ENCODE data around the gene EPN1.

Gene EPN1

DNA sequence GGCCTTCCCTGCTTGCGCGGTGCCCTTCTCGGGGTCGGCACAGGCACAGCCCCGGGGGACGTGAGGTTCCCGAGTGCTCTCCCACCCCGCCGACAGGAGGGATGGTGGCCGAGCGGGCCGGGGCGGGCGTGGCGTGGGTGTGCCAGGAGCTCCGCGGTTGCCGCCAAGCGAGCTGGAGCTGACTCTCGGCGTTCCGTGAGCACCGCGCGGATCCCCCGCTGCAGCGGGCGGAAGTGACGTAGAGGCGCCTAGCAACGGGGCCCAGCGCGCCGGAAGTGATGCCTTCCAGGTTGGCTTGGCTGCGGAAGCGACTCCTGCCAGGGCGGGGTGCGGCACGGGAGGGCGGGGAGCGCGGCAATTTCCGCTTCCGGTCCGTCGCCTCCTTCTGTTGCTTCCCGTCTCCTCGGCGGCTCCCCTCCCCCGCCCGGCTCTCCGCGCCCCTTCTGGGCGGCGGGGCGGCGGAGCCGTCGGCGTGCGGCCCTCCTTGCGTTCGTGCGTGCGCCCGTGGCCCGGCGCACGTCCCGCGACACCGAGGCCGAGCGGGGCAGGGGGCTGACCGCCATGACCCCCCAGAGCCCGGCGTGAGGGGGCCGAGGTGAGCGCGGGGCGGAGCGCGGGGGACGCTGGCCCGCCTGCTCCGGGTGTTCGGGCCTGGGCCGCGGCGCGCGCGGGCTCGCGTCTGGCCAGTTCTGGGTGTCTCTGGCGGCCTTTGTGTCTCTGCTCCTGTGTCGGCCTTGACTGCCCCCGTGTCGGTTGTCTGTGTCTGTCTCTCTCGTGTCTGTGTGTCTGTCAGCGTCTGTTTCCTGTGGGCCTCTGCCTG lies at the start of gene EPN1:
TSS of gene EPN1 (plus strand) at position 386 of the 820 bp plus-strand sequence. CDS start 3,402 bp downstream, outside the sequence.
- peak; percentile 52 for FAIRE-seq

DNA sequence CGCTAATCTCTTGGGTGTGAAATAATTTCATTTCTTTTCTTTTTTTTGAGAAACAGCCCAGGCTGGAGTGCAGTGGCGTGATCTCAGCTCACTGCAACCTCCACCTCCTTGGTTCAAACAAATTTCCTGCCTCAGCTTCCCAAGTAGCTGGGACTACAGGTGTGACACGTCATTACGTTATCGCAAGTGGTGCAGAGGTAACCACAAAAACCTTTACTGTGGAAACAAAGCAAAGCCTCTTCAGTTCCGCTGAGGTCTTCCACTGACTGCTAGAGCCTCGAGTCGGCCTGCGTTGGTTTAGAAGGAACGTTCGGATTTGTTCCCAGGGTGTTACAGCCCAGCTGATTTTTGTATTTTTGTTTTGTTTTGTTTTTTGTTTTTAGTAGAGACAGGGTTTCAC lies 48.7 kb upstream of the EPN1 start:
- FAIRE-seq, result no peak

DNA sequence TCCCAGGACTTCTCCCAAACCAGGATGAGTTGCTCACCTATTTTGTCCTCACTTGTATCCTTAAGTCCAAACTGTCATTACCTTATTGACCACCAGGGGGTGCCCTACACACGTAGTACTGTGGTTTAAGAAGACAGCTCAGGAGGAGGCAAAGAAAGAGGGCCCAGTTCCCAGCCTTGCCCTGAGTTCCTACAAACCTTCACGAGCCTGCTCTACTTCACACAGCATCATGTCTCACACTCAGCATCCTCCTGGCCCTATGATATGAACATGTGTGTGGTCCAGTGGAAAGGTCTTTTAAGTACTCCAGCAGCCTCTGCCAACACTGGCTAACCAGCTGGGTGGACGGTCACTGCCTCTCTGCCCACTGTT lies 42.6 kb upstream of the EPN1 start:
- peak; percentile 6 for FAIRE-seq

DNA sequence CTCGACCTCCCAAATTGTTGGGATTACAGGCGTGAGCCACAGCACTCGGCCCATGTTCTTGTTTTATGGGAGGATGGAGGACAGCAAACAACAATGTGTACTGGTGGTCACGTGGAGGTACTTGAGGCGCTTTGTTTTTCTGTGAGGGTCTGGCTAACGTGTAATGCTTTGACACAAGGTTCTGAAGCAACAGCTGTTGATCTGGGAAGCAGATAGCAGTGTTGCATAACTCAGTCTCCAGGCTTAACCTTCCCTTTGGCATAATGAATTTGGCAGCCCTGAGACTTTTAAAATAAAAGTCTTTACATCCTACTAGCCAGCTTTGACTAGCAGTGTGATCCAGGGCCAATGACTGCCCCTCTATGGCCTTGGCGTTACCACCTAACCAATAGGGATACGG lies 41.2 kb upstream of the EPN1 start:
- FAIRE-seq, result no peak

DNA sequence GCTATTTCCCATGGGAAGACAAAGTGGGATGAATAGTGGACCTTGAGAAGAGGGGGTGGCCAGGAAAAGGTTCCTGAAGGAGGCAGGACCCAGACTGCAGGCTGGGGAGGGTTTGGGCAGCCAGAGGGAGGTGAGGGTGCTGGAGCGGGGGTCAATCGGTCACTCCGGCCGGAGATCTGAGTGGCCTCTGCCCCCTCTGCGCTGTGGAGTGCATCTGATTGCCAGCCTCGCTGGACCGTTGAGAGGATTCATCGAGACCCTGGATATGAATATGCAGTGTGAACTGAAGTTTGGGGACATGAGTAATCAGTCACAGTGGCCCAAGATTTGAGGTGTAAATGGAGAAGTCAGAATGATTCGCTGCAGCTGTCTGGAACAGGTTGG lies 39.7 kb upstream of the EPN1 start:
- no peak for FAIRE-seq

DNA sequence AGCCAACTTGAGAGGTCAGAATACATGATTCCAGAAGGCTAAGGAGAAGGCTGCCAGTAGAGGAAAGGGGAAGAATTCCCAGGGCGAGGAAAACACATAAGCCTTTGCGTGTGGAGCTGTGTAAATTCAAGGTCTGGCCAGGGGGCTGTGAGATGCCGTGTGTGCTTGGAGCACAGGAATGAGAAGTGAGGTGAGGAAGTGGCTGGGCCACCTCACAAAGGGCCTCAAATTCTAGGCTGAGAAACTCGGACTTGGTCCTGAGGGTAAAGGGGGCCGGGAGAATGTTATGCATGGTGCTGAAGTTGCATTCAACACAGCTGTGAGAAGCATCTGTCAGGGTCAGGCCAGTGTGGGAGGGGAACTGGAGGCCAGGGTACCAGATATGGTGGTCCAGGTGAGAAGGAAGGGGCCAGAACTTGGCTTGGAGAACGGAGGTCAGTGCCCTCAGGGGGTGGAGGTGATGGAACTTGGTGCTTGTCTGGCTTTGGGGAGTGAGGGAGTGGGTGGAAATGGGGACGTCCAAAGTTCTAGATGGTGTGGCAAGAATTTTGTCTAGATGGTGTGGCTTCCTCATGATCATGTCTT lies 39.1 kb upstream of the EPN1 start:
- no peak for FAIRE-seq

DNA sequence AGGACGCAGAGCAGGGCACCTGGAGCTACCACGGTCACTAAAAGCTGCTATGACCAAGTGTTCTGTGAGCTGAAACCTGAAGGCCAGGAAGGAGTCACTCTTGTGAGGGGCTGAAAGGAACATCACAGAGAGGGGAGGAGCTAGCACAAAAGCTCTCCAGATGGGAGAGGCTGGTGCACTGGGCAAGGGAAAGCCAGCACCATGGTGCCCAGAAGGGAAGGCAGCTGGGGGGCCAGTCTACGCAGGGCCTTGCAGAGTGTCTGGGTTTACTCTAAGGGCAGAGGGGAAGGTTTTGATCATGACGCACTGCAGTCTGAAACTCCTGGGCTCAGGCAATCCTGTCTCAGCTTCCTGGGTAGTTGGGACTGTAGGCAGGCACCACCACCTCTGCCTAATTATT lies 38.3 kb upstream of the EPN1 start:
- no peak for FAIRE-seq

DNA sequence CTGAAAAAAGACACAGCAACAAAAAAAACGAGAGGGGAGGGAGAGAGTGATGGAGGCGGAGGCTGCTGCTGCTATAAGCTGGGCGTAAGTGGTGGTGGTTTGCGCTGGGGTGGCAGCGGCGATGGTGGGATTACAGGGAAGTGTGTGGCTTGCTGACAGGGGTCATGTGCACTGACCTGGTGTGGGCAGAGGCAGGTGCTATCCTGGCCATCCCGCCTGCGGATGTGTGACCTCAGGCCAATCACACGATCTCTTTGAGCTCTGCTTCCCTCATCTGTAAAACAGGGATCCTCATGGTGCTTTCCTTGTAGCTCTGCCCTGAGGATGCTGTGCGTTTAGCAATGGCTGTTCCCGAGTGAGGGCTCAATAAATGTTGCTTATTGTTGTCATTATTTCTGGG lies 37.5 kb upstream of the EPN1 start:
- FAIRE-seq, result no peak

DNA sequence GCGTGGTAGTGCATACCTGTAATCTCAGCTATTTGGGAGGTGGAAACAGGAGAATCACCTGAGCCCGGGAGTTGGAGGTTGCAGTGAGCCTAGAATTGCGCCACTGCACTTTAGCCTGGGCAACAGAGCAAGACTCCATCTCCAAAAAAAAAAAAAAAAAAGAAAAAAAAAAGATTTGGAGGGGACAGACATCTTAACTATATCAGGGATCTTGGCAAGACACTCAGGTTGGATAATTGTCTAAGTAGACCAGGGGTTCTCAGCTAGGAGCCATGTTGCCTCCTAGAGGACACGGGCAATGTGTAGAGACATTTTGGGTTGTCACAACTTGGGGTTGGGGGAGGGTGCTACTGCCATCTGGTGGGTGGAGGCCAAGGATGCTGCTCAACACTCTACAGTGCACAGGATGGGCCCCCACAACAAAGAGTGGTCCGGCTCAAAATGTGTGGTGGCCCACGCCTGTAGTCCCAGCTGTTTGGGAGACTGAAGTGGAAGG lies 36.1 kb upstream of the EPN1 start:
- no peak for FAIRE-seq

DNA sequence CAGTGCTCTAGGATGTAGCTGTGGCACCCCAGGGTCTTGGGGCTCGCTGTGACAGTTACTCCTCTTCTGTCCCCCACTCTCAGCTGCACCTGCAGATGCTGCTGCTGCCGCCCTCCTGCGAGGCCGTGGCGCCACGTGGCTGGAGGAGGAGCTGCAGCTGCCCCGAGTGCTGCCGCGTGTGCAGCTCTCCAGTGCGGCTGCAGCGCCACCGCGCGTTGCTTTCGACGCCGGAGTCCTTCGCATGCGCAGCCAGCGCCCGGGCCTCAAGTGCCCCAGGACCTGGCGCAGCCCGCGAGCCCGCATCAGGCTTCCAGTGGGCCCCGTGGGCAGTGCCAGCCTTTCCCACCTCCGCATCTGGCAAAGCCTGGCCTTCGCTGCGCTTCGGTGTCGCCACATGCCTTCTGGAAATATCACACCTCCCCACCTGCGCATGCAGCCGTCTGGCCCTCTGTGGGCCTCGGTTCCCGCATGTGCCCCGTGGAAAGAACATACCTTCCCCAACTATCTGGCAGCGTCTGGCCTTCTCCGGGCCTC lies 34.9 kb upstream of the EPN1 start:
- FAIRE-seq, result no peak

DNA sequence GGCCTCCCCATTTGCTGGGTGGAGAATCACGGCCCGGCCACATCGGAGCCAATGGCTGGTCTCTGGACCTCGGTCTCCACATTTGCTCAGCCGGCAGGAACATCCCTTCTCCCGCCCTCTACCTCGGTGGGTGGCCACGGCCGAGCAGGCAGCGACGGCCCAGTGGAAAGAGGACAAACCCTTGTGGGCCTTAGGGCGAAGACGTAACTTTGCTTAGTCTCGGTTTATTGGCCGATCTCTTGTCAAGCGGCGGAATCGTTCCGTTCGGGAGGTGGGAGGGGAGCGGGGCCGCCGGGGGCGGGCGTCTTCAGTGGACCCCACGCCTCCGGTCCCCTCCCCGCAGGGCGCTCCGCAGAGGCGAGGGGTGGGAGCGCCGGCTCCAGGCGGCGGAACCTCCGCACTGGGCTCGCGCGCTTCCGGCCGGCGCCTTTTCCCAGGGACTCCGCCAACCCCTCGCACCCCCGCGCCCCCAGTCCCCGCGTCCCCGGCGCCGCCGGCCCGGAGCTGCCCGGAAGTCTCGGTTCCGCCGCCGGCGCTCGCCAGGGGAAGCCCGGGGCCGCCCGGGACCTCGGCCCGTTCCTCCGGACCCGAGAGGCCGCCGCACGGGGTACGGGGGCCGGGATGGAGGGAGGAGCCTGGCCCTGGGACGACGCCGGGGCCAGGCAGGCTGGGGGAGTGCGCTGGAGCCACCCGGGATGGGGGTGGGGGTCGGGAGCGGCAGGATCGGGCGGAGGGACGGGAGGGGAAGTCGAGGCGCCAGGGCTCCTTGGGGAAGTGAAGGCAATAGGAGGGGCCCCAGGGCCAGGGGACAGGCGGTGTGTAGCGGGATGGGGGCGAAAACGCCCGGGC lies 34.2 kb upstream of the EPN1 start, which contains the start of gene ZNF580:
TSS of gene ZNF580 (plus strand) at position 426 of the 849 bp plus-strand sequence. CDS start 1,507 bp downstream, outside the sequence.
- peak; percentile 14 for FAIRE-seq

DNA sequence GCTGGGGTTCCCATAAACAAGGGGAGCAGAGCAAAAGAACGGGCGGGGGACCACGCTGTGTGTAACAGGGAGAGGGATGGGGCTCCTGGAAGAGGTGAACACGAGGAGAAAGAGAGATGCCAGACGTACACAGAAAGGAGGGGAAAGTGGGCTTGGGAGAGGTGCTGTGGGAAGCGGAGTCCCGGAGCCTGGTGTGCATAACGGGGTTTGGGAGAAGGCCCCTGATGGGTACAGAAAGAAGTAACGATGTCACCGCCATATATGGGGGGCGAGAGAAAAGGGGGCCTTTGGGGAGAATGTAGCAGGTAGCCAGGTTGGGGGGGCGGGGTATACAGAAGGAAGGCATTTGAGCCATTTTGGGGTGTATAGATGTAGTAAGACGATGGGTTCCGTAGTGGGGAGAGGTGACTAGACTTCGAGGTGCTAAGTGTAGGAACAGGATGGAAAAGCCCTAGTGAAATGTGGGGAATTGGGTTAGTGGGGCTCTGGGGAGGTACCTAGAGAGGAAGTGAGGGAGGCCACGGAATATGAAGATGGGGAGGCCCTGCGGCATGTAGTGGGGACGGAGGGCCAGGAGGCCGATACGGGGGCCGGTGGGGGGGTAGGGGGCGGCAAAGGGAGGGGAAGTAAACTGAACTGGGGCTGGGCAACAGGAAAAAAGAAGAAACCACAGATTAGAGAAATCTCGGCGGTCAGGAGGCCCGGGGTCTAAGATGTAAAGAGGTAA lies 33.4 kb upstream of the EPN1 start:
- no peak for FAIRE-seq

DNA sequence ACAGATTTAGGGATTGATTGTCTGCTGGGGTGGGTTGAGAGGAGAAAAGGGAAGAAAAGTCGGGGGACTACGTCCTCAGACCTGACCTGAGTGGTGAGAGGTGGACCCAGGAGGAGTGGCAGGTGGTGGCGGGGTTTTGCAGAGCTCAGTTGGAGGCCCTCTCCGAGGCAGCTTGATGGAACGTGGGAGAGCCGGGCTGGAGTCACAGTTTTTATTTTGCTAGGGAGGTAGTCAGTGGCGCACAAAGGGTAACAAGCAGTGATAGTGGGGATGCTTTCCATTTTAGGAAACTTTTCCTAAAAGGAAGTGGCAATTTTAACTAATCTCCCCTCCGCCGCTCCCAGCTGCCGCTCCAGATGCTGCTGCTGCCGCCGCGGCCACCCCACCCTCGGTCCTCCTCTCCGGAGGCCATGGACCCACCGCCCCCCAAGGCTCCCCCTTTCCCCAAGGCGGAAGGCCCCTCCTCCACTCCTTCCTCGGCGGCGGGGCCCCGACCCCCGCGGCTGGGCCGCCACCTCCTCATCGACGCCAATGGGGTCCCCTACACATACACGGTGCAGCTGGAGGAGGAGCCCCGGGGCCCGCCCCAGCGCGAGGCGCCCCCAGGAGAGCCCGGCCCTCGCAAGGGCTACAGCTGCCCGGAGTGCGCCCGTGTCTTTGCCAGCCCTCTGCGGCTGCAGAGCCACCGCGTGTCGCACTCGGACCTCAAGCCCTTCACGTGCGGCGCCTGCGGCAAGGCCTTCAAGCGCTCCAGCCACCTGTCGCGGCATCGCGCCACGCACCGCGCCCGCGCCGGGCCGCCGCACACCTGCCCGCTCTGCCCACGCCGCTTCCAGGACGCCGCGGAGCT lies 32.6 kb upstream of the EPN1 start:
- no peak for FAIRE-seq

DNA sequence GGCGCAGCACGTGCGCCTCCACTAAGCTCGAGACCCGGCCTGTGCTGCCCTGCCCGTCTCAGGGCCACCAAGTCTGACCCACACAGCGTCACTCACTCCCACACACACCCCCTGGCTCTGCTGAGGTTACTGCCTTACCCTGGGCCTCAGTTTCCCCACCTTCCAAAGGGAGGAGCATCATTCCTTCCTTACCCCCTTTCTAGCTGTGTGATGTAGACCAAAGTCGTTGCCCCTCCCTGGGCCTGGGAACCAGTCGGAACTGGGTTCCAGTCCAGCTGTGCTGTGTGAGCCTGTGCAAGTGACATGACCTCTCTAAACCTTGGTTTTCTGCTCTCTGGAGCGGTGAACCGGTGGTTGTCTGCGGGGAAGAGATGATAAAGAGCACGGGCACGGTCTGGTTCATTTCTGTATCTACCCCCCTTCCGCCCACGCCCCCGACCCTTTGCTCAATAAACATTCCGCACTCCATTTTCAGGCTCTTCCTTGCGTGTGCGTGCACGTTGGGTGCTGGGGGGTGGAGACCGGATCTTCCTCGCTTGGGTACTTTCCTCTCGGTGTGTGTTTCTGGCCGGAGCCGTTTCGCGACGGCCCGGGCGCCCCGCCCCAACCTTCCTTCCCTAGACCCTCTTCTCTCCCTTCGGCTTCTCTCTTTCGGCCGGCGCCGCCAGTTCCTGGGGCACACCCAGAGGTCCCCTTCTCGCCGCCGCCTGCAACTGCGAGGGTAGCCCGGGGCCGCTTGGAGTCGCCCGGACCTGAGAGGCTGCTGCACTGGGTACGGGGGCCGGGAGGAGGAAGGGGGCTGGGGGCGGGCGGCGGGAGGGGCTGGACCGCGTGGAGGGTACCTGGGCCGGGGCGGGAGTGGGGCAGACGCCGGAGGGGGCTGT lies 31.8 kb upstream of the EPN1 start, which contains the start of gene ZNF581:
TSS of gene ZNF581 (plus strand) at position 647 of the 884 bp plus-strand sequence. CDS start 923 bp downstream, outside the sequence.
- no peak for FAIRE-seq

DNA sequence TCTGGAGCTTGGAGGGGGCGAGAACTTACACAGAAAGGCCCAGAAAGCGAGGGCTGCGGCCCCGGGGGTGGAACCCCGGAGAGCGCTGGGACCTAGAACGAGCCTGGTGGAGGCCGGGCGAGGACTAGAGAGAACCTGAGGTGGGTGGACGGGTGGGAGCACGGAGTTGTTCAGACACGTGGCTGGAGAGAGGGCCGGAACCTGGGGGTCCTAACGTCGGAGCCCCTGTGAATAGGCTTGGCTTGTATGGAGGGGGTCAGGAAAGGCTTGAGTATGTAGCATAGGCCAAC lies 31.2 kb upstream of the EPN1 start:
- no peak for FAIRE-seq

DNA sequence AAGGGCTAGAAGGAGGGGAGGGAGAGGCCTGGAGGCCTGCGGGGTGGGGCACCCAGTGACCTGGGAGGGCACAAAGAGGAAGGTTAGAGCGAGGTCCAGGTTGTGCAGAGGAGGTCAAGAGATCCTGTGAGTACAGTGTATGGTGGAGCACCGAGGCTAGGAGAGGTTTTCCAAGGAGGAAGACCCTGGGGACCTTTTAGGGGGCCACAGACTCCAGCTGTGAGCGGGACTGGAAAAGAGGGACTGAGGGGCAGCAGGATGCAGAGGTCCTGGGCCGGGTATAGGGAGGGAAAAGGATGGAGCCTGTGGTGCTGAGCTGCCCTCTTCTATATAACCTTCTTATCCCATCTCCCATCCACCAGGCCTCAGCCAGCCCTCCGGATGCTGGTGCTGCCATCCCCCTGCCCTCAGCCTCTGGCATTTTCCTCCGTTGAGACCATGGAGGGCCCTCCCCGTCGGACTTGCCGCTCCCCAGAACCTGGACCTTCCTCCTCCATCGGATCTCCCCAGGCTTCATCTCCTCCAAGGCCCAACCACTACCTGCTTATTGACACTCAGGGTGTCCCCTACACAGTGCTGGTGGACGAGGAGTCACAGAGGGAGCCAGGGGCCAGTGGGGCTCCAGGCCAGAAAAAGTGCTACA lies 30.7 kb upstream of the EPN1 start:
- no peak for FAIRE-seq

DNA sequence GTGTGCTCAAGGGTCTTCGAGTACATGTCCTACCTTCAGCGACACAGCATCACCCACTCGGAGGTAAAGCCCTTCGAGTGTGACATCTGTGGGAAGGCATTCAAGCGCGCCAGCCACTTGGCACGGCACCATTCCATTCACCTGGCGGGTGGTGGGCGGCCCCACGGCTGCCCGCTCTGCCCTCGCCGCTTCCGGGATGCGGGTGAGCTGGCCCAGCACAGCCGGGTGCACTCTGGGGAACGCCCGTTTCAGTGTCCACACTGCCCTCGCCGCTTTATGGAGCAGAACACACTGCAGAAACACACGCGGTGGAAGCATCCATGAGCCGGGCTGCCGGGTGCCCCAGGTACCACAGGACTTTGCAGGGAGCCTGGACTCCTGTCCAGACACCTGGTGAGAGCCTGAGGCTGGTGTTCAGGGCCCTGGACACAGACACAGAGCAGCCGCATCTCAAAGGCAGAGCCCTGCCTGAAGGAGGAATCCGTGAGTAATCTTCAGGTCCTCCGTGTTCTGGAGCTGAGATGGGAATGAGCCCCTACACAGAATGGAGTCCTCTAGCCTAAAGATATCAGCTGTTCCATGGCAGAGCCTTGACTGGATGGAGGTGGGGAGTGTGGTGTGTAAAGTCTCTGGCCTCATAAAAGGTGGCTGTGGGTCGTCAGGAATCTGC lies 30.0 kb upstream of the EPN1 start:
- FAIRE-seq, result no peak

DNA sequence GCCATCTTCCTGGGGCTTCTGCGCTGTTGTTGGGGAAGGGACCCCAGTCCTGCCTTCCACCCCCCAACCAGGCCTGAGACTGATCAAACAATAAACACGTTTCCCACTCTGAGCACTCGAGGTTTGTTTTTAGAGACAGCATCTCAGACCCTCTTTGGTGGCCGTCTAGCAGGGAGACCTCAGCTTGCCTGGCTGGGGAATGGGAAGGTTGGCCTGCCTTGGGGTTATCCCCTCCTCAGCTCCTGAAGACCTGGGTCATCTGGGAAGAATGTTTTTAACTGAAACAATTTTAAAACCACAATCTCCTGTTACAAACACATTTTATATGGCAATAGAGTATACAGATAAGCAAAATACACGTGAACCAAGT lies 29.5 kb upstream of the EPN1 start:
- no peak for FAIRE-seq
